Liver (tissue), 3 donors: ENCODE results near the gene TMEM233.

Experiments used
- RAD21 ChIP-seq, 2 donors: IDR thresholded peaks; 2 replicates each; pipeline ENCODE4 v1.6.1; 2016; ENCODE audit warnings: antibody characterized with exemption in 2 of 2, mild to moderate bottlenecking in 2 of 2
- TAF1 ChIP-seq: conservative IDR thresholded peaks from 2 replicates; pipeline ENCODE4 v1.6.1; 2016; ENCODE audit warnings: antibody characterized with exemption, mild to moderate bottlenecking
- TF ChIP-seq, protein P1 (sequence below): fragments of 150-350 bp; IDR thresholded peaks from 2 replicates; pipeline ENCODE4 v1.5.1; 2017; ENCODE audit warnings: improper control_type of control experiment, low read depth, low read length; ENCODE audit not compliant: missing input control
- TF ChIP-seq, protein P2 (sequence below): IDR thresholded peaks from 2 replicates; pipeline ENCODE4 v1.6.1; 2016; ENCODE audit warnings: antibody characterized with exemption
- donor health status: healthy.
- donor health status: healthy.

DNA sequence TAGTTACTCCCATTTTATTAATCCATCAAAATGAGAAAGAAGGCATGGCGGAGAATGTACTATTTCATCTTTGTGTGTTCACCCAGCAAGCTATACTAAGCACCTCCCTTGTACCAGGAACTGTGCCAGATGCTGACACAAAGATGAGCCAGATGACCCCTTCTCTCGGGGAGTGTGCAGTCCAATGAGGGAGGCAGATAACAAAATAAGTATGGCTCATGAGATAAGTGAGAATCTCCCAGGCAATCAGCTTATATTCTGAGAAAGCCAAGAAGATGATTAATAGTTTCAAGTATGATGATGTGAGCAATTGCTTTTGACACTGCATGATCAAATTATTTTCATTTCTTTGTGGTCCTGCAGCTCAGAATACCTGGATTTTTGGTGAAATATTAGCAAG, 1.3 kb upstream of the TMEM233 start:
- TF ChIP-seq, protein P1, sequence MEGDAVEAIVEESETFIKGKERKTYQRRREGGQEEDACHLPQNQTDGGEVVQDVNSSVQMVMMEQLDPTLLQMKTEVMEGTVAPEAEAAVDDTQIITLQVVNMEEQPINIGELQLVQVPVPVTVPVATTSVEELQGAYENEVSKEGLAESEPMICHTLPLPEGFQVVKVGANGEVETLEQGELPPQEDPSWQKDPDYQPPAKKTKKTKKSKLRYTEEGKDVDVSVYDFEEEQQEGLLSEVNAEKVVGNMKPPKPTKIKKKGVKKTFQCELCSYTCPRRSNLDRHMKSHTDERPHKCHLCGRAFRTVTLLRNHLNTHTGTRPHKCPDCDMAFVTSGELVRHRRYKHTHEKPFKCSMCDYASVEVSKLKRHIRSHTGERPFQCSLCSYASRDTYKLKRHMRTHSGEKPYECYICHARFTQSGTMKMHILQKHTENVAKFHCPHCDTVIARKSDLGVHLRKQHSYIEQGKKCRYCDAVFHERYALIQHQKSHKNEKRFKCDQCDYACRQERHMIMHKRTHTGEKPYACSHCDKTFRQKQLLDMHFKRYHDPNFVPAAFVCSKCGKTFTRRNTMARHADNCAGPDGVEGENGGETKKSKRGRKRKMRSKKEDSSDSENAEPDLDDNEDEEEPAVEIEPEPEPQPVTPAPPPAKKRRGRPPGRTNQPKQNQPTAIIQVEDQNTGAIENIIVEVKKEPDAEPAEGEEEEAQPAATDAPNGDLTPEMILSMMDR: no peak
- TF ChIP-seq TAF1 (no peak), RAD21 (IDR thresholded peaks at IDR 0.05) (no peak)
- TF ChIP-seq, protein P2, sequence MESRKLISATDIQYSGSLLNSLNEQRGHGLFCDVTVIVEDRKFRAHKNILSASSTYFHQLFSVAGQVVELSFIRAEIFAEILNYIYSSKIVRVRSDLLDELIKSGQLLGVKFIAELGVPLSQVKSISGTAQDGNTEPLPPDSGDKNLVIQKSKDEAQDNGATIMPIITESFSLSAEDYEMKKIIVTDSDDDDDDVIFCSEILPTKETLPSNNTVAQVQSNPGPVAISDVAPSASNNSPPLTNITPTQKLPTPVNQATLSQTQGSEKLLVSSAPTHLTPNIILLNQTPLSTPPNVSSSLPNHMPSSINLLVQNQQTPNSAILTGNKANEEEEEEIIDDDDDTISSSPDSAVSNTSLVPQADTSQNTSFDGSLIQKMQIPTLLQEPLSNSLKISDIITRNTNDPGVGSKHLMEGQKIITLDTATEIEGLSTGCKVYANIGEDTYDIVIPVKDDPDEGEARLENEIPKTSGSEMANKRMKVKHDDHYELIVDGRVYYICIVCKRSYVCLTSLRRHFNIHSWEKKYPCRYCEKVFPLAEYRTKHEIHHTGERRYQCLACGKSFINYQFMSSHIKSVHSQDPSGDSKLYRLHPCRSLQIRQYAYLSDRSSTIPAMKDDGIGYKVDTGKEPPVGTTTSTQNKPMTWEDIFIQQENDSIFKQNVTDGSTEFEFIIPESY: no peak
